OCI-LY3 (cell line): ENCODE data around the gene SLC35F6.

ENCODE experiments used
- H2AFZ ChIP-seq: fragments of 200-600, 300-600 bp; shearing (Covaris generic); 2 replicates; pipeline ENCODE4 v1.6.0; 2014; ENCODE audit warnings: antibody characterized with exemption, low read depth, low read length
- H3K27ac ChIP-seq: fragments of 200-600, 300-600 bp; sonication (generic); 2 replicates; pipeline ENCODE4 v1.5.1; 2014; ENCODE audit warnings: mild to moderate bottlenecking, low read length, moderate library complexity, mixed read lengths
- H3K27me3 ChIP-seq: fragments of 200-600, 300-600 bp; sonication (generic); 2 replicates; pipeline ENCODE4 v1.6.1; 2014; ENCODE audit warnings: low read depth, low read length, mixed read lengths
- H3K36me3 ChIP-seq: fragments of 200-600, 300-600 bp; sonication (generic); replicated peaks from 2 replicates; pipeline ENCODE3; 2014; ENCODE audit warnings: low read depth, low read length, mixed read lengths
- H3K4me1 ChIP-seq: fragments of 300-600, 200-600 bp; sonication (generic); 2 replicates; pipeline ENCODE4 v1.6.1; 2014; ENCODE audit warnings: low read length, mixed read lengths
- H3K4me2 ChIP-seq: fragments of 200-600, 300-600 bp; sonication (generic); 2 replicates; pipeline ENCODE4 v1.6.1; 2014; ENCODE audit warnings: low read length, mixed read lengths
- H3K4me3 ChIP-seq: fragments of 300-600, 200-600 bp; sonication (generic); 2 replicates; pipeline ENCODE4 v1.5.1; 2014; ENCODE audit warnings: antibody characterized with exemption, mild to moderate bottlenecking, low read length, moderate library complexity
- H3K79me2 ChIP-seq: fragments of 300-600, 200-600 bp; shearing (Covaris generic); 2 replicates; pipeline ENCODE4 v1.6.1; 2014; ENCODE audit warnings: mild to moderate bottlenecking, low read length, mixed read lengths
- H3K9ac ChIP-seq: fragments of 300-600, 200-600 bp; shearing (Covaris generic); 2 replicates; pipeline ENCODE4 v1.6.0; 2014; ENCODE audit warnings: mild to moderate bottlenecking, low read length, moderate library complexity
- H3K9me3 ChIP-seq: fragments of 200-600, 300-600 bp; shearing (Covaris generic); 2 replicates; pipeline ENCODE4 v1.6.1; 2014; ENCODE audit warnings: low read length, mixed read lengths; ENCODE audit not compliant: insufficient read depth
- H4K20me1 ChIP-seq: fragments of 200-600, 300-600 bp; sonication (generic); 2 replicates; pipeline ENCODE4 v1.6.1; 2016; ENCODE audit warnings: low read length, mixed read lengths; ENCODE audit not compliant: insufficient read depth
- CTCF ChIP-seq: fragments of 200-600, 300-600 bp; sonication (generic); IDR thresholded peaks from 2 replicates; pipeline ENCODE4 v1.5.1; 2014; ENCODE audit warnings: antibody characterized with exemption, low read length, low read depth
- EZH2phosphoT487 ChIP-seq: fragments of 200-600 bp; shearing (Covaris generic); IDR thresholded peaks from 2 replicates; pipeline ENCODE4 v1.6.1; 2018; ENCODE audit warnings: antibody characterized with exemption, mixed run types, low read depth

The SLC35F6 gene

GRCh38 chr2:26776195-26776800, 12.2 kb downstream of the SLC35F6 start:
- Histone ChIP-seq H3K9ac (no peak overlapping the region), H3K27me3 (no peaks in the 10 kb centered on the region), H3K4me1 (no peaks in the 10 kb centered on the region), H2AFZ (no peak overlapping the region), H3K4me2 (no peak overlapping the region), H3K4me3 (no peak overlapping the region), H3K36me3 (peaks cover 18% of the 10 kb centered on the region), H3K27ac (no peak overlapping the region), H4K20me1 (no peaks in the 10 kb centered on the region; the same call in 1 of the 2 replicates), H3K79me2 (0 out of 2 replicates have a peak, but pooled peaks cover 2% of the 10 kb centered on the region), H3K9me3 (no peaks in the 10 kb centered on the region)
- TF ChIP-seq CTCF (no peak), EZH2phosphoT487 (no peak)

- Histone ChIP-seq H3K27me3 (no peaks in the 10 kb centered on the region), H3K36me3 (peaks cover 18% of the 10 kb centered on the region)
Observed at GRCh38 chr2:26778098-26778497, 14.0 kb downstream of the SLC35F6 start.

GRCh38 chr2:26778507-26778906, 14.4 kb downstream of the SLC35F6 start:
- Histone ChIP-seq H3K4me1 (no peaks in the 10 kb centered on the region), H3K9me3 (no peaks in the 10 kb centered on the region), H3K4me3 (no peak overlapping the region), H3K36me3 (peaks cover 18% of the 10 kb centered on the region), H3K27ac (no peak overlapping the region), H3K79me2 (no peaks in the 10 kb centered on the region), H3K4me2 (no peak overlapping the region), H3K27me3 (no peaks in the 10 kb centered on the region), H3K9ac (no peak overlapping the region), H2AFZ (no peak overlapping the region), H4K20me1 (no peaks in the 10 kb centered on the region)
- TF ChIP-seq CTCF, result no peak
- no peak for TF ChIP-seq EZH2phosphoT487

More at GRCh38 chr2:26778098-26778497, 14.0 kb downstream of the SLC35F6 start:
- Histone ChIP-seq H3K4me2 (no peak overlapping the region), H4K20me1 (no peaks in the 10 kb centered on the region), H3K4me1 (no peaks in the 10 kb centered on the region), H3K4me3 (no peak overlapping the region), H3K79me2 (no peaks in the 10 kb centered on the region), H2AFZ (no peak overlapping the region), H3K9ac (no peak overlapping the region), H3K9me3 (no peaks in the 10 kb centered on the region), H3K27ac (no peak overlapping the region)
- no peak for TF ChIP-seq EZH2phosphoT487
- TF ChIP-seq CTCF, result no peak

GRCh38 chr2:26780203-26780760, 16.2 kb downstream of the SLC35F6 start:
- TF ChIP-seq CTCF, result no peak
- no peak for TF ChIP-seq EZH2phosphoT487
- Histone ChIP-seq H4K20me1 (no peaks in the 10 kb centered on the region), H3K4me1 (peaks cover 5% of the 10 kb centered on the region; the same call in 1 of the 2 replicates), H3K79me2 (no peaks in the 10 kb centered on the region), H2AFZ (no peak overlapping the region), H3K9me3 (no peaks in the 10 kb centered on the region), H3K9ac (no peak overlapping the region), H3K36me3 (peaks cover 18% of the 10 kb centered on the region), H3K27ac (no peak overlapping the region), H3K4me2 (no peak overlapping the region), H3K4me3 (no peak overlapping the region), H3K27me3 (no peaks in the 10 kb centered on the region)
